A549 (cell line): ENCODE results near the gene TMEM35B. TPM values are rescaled to one million over a fixed set of nuclear protein-coding genes. Genes with fewer than 3 reads are reported as not detected.

Experiments
- ATAC-seq, 2 experiments: fragments of 200-7000 bp in 1 of 2; fragments of >200 bp in 1 of 2; cut with Nextera tagmentation in 1 of 2; cut with Tn5 transposase in 1 of 2; 3 replicates each; pipeline versions ENCODE4 v1.8.0 to v1.9.1; 2018 to 2020; ENCODE audit warnings: mild to moderate bottlenecking in 1 of 2, moderate library complexity in 1 of 2
- CTCF ChIA-PET: fragments of 300-600 bp; sonication (Branson Sonifier 250); formaldehyde crosslinking; extraction: SDS; loops from one replicate; lab custom pipeline; 2021; ENCODE audit warnings: antibody characterized with exemption, inconsistent platforms; lab: Yijun Ruan, JAX
- POLR2A ChIA-PET: fragments of 350-600 bp; formaldehyde crosslinking; extraction: SDS; loops from one replicate; lab custom pipeline; 2021; ENCODE audit warnings: antibody characterized with exemption, inconsistent platforms; lab: Yijun Ruan, JAX
- DNase-seq, 2 experiments: peaks; one replicate each; pipeline versions ENCODE4 v3.0.0 to v3.0.0-alpha.2; 2011 to 2016; ENCODE audit warnings: low read depth in 1 of 2, low spot score in 1 of 2
- FAIRE-seq: peaks from 2 replicates; lab custom pipeline; 2011; peaks lifted over from hg19 to GRCh38; lab: Jason Lieb, UNC
- H3K27ac ChIP-seq, 2 experiments: fragments of >200 bp; sonication (Bioruptor Twin); formaldehyde crosslinking; 3 replicates each; pipeline ENCODE4 v1.5.1; 2016 to 2017
- H3K4me1 ChIP-seq: fragments of >200 bp; sonication (Bioruptor Twin); formaldehyde crosslinking; 3 replicates; pipeline ENCODE4 v1.6.1; 2016
- H3K4me2 ChIP-seq: fragments of >200 bp; sonication (Bioruptor Twin); formaldehyde crosslinking; 3 replicates; pipeline ENCODE4 v1.6.1; 2016
- H3K4me3 ChIP-seq: fragments of >200 bp; sonication (Bioruptor Twin); formaldehyde crosslinking; 3 replicates; pipeline ENCODE4 v1.5.1; 2016
- H3K9me3 ChIP-seq: fragments of >200 bp; sonication (Bioruptor Twin); formaldehyde crosslinking; 3 replicates; pipeline ENCODE4 v1.6.1; 2016
- ATOH8 ChIP-seq: fragments of 250-450 bp; sonication (Bioruptor Pico); IDR thresholded peaks from 2 replicates; pipeline ENCODE4 v1.5.0; 2020; ENCODE audit warnings: low read depth, mild to moderate bottlenecking, moderate library complexity
- EHF ChIP-seq: fragments of 250-450 bp; sonication (Bioruptor Pico); IDR thresholded peaks from 2 replicates; pipeline ENCODE4 v1.5.0; 2020; ENCODE audit warnings: mild to moderate bottlenecking
- EHMT2 ChIP-seq: fragments of 200-600 bp; sonication (generic); IDR thresholded peaks from 2 replicates; pipeline ENCODE4 v1.6.1; 2016; ENCODE audit warnings: antibody characterized with exemption, low read depth, mild to moderate bottlenecking, moderate library complexity
- HDAC2 ChIP-seq: fragments of 200-600 bp; sonication (generic); IDR thresholded peaks from 2 replicates; pipeline ENCODE4 v1.6.1; 2016
- HOXB13 ChIP-seq: fragments of 250-450 bp; sonication (Bioruptor Pico); IDR thresholded peaks from 2 replicates; pipeline ENCODE4 v1.5.0; 2020; ENCODE audit warnings: low read depth, mild to moderate bottlenecking, moderate library complexity
- HOXB5 ChIP-seq: fragments of 250-450 bp; sonication (Bioruptor Pico); IDR thresholded peaks from 2 replicates; pipeline ENCODE4 v1.5.0; 2020; ENCODE audit warnings: mild to moderate bottlenecking, moderate library complexity
- JUNB ChIP-seq: fragments of >200 bp; sonication (Bioruptor Twin); formaldehyde crosslinking; IDR thresholded peaks from 2 replicates; pipeline ENCODE4 v1.6.1; 2016
- KDM1A ChIP-seq: fragments of 200-600 bp; sonication (generic); IDR thresholded peaks from 2 replicates; pipeline ENCODE4 v1.6.1; 2016; ENCODE audit warnings: low read depth, mild to moderate bottlenecking
- KDM5A ChIP-seq: fragments of 200-600 bp; sonication (generic); IDR thresholded peaks from 2 replicates; pipeline ENCODE4 v1.6.1; 2016; ENCODE audit warnings: antibody characterized with exemption, mild to moderate bottlenecking
- MAX ChIP-seq: IDR thresholded peaks from 2 replicates; pipeline ENCODE4 v1.6.1; 2012
- MAZ ChIP-seq: fragments of 150-350 bp; IDR thresholded peaks from 2 replicates; pipeline ENCODE4 v1.6.1; 2014; ENCODE audit warnings: antibody characterized with exemption, low read depth, low read length, borderline replicate concordance
- MYC ChIP-seq: IDR thresholded peaks from 2 replicates; pipeline ENCODE4 v1.6.1; 2012; ENCODE audit warnings: mild to moderate bottlenecking, inconsistent platforms, low read length, improper control_type of control experiment, borderline replicate concordance
- NR3C1 ChIP-seq: fragments of >200 bp; sonication (Bioruptor Twin); formaldehyde crosslinking; IDR thresholded peaks from 3 replicates; pipeline ENCODE4 v1.6.1; 2017
- POLR2A ChIP-seq: IDR thresholded peaks from 2 replicates; pipeline ENCODE4 v1.6.1; 2012; ENCODE audit warnings: mild to moderate bottlenecking, low read length
- POLR2AphosphoS2 ChIP-seq: conservative IDR thresholded peaks from 2 replicates; pipeline ENCODE4 v1.6.1; 2012; ENCODE audit warnings: low read length, improper control_type of control experiment, inconsistent platforms
- RAD21 ChIP-seq, 2 experiments: fragments of >200 bp in 1 of 2; sonication (Bioruptor Twin) in 1 of 2; formaldehyde crosslinking in 1 of 2; IDR thresholded peaks in 1 of 2; conservative IDR thresholded peaks in 1 of 2; 2 replicates in 1 of 2; 3 replicates in 1 of 2; pipeline ENCODE4 v1.6.1; 2012 to 2018; ENCODE audit warnings: inconsistent platforms in 1 of 2
- RARB ChIP-seq: fragments of 250-450 bp; sonication (Bioruptor Pico); IDR thresholded peaks from 2 replicates; pipeline ENCODE4 v1.8.0; 2021; ENCODE audit warnings: mild to moderate bottlenecking, moderate library complexity
- RNF2 ChIP-seq: fragments of 200-600 bp; sonication (generic); IDR thresholded peaks from 2 replicates; pipeline ENCODE4 v1.6.1; 2016; ENCODE audit warnings: low read depth, mild to moderate bottlenecking, antibody characterized with exemption, moderate library complexity, borderline replicate concordance
- SMC3 ChIP-seq: fragments of >200 bp; sonication (Bioruptor Twin); formaldehyde crosslinking; IDR thresholded peaks from 3 replicates; pipeline ENCODE4 v1.6.1; 2018; ENCODE audit warnings: inconsistent platforms
- ZC3H11A ChIP-seq: fragments of 450-650 bp; IDR thresholded peaks from 2 replicates; pipeline ENCODE4 v1.6.1; 2014; ENCODE audit warnings: antibody characterized with exemption, mild to moderate bottlenecking
- ZFP36 ChIP-seq: fragments of 450-650 bp; IDR thresholded peaks from 2 replicates; pipeline ENCODE4 v1.6.1; 2014; ENCODE audit warnings: borderline replicate concordance; ENCODE audit not compliant: partially characterized antibody
- ZSCAN20 ChIP-seq: fragments of 250-450 bp; sonication (Bioruptor Pico); IDR thresholded peaks from 2 replicates; pipeline ENCODE4 v1.8.0; 2022; ENCODE audit warnings: mild to moderate bottlenecking, moderate library complexity
- WGBS: methylation state at CpG from one replicate; pipeline ENCODE4 v1.1.6; 2017; ENCODE audit errors: missing lambda C conversion rate; 5-methylcytosine and 5-hydroxymethylcytosine counted together
- polyA plus RNA-seq, 4 experiments: library from polyadenylated mRNA; depleted of rRNA in 3 of 4; stranded (reverse); fragments of >200 nt; fragmentation: RNase III in 1 of 4; extraction: RNeasy Plus Mini Kit Qiagen cat#74134 plus additional on column Dnase treatment in 1 of 4; gene quantifications; 2 replicates in 3 of 4; 3 replicates in 1 of 4; pipeline ENCODE4 v1.2.3, GENCODE V29; 2011 to 2017
- TF ChIP-seq, protein P1 (sequence below): fragments of >200 bp; sonication (Bioruptor Twin); formaldehyde crosslinking; IDR thresholded peaks from 2 replicates; pipeline ENCODE4 v1.6.1; 2016

The TMEM35B gene
- polyA plus RNA-seq, 2 of the 4 experiments (the other 2 are of a cell fraction) = 13.3 to 27.2 TPM

DNA sequence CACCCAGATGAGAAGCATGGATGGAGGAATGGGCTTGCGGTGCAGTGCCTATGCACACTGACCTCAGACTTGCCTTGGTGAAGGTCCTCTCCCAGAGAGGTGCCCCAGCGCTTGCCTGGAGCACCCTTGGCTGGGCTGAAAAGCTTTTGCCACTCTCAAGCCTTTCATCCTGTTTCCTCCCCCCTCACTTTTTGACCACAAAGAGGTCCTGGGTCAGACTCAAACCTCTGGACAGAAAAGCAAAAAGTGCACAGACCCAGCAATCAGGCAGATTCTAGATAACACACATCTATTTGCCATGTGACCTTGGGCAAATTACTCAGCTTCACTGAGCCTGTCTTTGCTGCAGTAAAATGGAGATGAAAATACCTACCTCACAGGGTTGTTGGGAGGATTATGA, 7.3 kb downstream of the TMEM35B start (continued):
- TF ChIP-seq HOXB13 (CRISPR knock-in tag) (no peak), POLR2AphosphoS2 (no peak), JUNB (no peak), RAD21 (conservative IDR thresholded peaks at IDR 0.05 in 1 of 2, IDR thresholded peaks at IDR 0.05 in 1 of 2) (no peak), MAZ (no peak), HDAC2 (no peak), SMC3 (no peak)

GRCh38 chr1:34977210-34977471, 8.0 kb downstream of the TMEM35B start:
- Histone ChIP-seq H3K4me3 (no peak overlapping the region), H3K4me1 (no peaks in the 10 kb centered on the region), H3K9me3 (no peaks in the 10 kb centered on the region), H3K4me2 (no peak overlapping the region), H3K27ac (no peak overlapping the region)
- ChIA-PET POLR2A (no interaction called here), CTCF (interaction anchor here (1.0 kb wide), 1 partner anchor 42 kb away, joined by 3 read pairs; no protein-coding TSS in a partner anchor)
- ATAC-seq (no peak), DNase-seq (no peak), FAIRE-seq (no peak)
- TF ChIP-seq ZFP36 (no peak), MYC (no peak), RARB (CRISPR knock-in tag) (no peak), EHMT2 (no peak), KDM1A (no peak), POLR2A (no peak), ZSCAN20 (CRISPR knock-in tag) (no peak), RNF2 (no peak), ZC3H11A (no peak), ATOH8 (CRISPR knock-in tag) (no peak), EHF (CRISPR knock-in tag) (no peak), MAX (no peak), MAZ (no peak)
- WGBS = 89% methylated on average over 8 of the region's 13 CpGs

DNA sequence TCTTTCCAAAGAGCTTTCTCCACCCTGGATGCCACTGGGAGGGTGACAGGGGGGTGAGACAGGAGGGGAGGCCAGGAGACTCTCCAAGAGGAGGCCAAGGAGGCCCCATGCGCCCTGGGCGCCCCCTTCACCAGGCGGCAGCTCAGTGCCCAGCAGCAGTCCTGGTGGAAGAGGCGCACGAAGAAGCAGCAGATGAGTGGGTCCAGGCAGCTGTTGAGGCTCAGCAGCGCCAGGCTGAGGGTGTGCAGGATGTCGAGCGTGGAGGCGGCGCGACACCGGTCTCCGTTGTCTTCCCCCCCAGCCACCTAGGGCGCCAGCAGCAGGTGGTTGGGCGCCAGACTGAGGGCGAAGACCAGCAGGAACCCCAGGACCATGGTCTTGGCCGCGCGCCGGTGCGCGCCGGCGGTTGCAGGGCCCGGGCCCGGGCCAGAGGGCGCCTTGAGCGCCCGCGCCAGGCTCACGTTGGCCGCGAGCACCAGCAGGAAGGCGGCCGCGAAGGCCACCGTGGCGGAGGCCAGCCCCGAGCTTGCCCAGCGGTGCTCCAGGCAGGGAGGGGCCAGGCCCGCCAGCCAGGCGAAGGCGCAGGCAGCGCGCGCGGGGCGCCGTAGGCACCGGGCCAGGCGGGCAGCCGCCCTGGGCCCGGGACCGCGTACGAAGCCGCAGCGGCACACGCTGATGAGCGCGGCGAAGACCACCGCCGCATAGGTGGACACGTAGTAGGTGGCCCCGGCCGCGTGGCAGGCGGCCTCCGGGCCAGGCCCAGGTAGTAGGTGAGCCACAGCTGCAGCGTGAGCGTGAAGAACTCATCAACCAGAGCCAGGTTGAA, 8.6 kb downstream of the TMEM35B start:
- no peak for ATAC-seq
- Histone ChIP-seq H3K4me2 (no peak overlapping the region), H3K4me3 (no peak overlapping the region), H3K9me3 (no peaks in the 10 kb centered on the region), H3K4me1 (no peaks in the 10 kb centered on the region), H3K27ac (no peak overlapping the region)
- CTCF ChIA-PET = interaction anchor here (1.0 to 2.3 kb wide), 3 partner anchors 8 to 43 kb away, joined by 3 to 6 read pairs (median 3); partner anchors contain the start of gene TMEM35B
- no peak for FAIRE-seq
- no peak for TF ChIP-seq HOXB5 (CRISPR knock-in tag)
- TF ChIP-seq, protein P1, sequence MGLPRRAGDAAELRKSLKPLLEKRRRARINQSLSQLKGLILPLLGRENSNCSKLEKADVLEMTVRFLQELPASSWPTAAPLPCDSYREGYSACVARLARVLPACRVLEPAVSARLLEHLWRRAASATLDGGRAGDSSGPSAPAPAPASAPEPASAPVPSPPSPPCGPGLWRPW = no peak
- TF ChIP-seq NR3C1 = no peak
- TF ChIP-seq KDM5A = no peak
- 97% methylated on average over 23 of the region's 72 CpGs for WGBS
- DNase-seq = no peak
- POLR2A ChIA-PET = no interaction called here
